AG09319 (cell line): Measurements from ENCODE around the gene E2F1.
A peak's percentile ranks its signal among the peaks of the same experiment; 100 is the strongest.

ENCODE experiments used
- DNase-seq: peaks from one replicate; pipeline ENCODE4 v3.0.0-alpha.2; 2010; ENCODE audit warnings: low read depth; ENCODE audit errors: extremely low read depth
- CTCF ChIP-seq: IDR thresholded peaks from 2 replicates; pipeline ENCODE4 v1.5.1; 2011; ENCODE audit warnings: low read depth, mild to moderate bottlenecking, inconsistent platforms, low read length, moderate library complexity

The E2F1 gene

GRCh38 chr20:33667245-33667675 is 18.9 kb downstream of the E2F1 start:
- TF ChIP-seq CTCF, result no peak
- no peak for DNase-seq

- peak; percentile 96 for DNase-seq
- TF ChIP-seq CTCF, result peak; percentile 54
Measured at GRCh38 chr20:33666293-33667244, 19.6 kb downstream of the E2F1 start, which contains the start of gene ACTL10. Gene ACTL10, plus strand, starts transcription at chr20:33666943. Its CDS starts 555 bp downstream, at chr20:33667498.

- TF ChIP-seq CTCF, result no peak
Measured at GRCh38 chr20:33664762-33665144, 21.4 kb downstream of the E2F1 start.

GRCh38 chr20:33664085-33664761 is 22.0 kb downstream of the E2F1 start:
- no peak for TF ChIP-seq CTCF
- no peak for DNase-seq

More at GRCh38 chr20:33664762-33665144, 21.4 kb downstream of the E2F1 start:
- DNase-seq, result no peak

GRCh38 chr20:33663161-33664084 is 22.8 kb downstream of the E2F1 start:
- TF ChIP-seq CTCF, result no peak
- no peak for DNase-seq

GRCh38 chr20:33662172-33662571 is 24.0 kb downstream of the E2F1 start, which contains the start of gene C20orf144:
Gene C20orf144, plus strand, starts transcription at chr20:33662327. Its CDS starts 19 bp downstream, at chr20:33662346.
- TF ChIP-seq CTCF, result no peak
- no peak for DNase-seq
